Measurements from ENCODE around the gene ZDHHC13.
A peak's percentile ranks its signal among the peaks of the same experiment; 100 is the strongest.
"Not testable (repeated sequence)": the region's sequence is repeated elsewhere in the genome, so short reads cannot be mapped to it uniquely, and the experiment has no call there.

ZDHHC13 gene

DNA sequence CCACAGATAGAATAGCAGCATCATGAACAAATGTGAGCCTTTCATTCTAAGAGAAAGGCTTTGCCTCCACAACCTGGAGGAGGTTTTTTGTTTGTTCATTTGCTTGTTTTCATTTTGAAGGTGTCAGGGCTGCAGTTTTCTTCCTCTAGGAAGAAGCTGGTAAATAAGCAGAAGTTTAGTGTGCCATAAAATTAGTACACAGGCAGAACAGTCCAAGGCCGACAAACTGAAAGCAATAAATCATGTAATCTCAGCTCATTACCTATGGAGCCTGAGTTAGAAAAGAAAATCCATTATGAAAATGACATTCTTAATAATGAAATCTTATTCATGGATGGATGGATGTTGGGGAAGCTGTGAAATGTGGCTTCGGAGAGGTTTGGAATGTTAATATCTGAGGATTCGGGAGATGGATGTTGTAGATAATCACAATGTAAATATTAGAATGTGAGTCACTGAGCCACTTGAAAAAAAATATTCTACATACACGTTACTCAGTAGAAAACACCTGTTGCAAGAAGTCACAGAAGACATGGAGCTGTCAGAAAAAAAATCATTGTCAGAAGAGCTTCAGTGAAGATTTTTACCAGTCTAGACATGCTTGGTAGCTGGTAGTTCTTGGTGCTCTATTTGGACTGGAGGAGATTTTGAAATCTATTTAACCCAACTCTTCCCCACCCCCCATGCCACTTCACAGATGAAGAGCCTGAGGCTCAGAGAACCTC, 15.0 kb upstream of the ZDHHC13 start:
- no peak for DNase-seq

DNA sequence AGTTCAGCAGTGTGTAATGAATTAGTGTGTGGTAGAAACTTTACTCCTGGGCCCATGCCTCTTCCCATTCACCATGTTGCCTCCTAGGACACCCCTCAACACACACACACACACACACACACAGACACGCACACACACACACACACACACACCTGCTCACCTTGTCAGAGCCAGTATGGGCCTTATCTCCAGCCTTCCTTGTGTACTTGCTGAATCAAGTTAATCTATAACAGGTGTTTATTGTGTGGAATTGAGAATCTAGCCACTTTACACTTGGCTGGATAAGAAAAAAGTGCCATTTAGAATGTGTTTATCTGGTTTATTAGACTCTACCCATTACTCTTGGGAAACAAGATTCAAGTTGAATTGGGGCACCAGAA, 14.5 kb upstream of the ZDHHC13 start:
- DNase-seq: no peak

DNA sequence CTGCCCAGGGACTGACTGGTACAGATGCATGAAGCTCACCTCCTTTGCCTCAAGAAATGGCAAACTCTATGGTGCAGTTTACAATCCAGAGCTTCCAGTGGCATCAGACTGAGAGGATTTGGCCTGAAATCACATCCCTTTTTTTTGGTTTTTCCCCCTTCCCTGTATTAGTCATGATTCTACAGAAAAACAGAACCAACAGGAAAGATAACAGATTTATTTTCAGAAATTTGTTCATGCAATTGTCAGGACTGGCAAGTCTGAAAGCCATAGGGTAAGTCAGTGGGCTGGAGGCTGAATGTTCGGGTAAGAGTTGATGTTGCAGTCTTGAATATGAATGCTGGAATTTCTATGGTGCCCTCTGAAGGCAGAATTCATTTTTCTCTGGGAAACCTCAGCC, 12.0 kb upstream of the ZDHHC13 start:
- no peak for DNase-seq

DNA sequence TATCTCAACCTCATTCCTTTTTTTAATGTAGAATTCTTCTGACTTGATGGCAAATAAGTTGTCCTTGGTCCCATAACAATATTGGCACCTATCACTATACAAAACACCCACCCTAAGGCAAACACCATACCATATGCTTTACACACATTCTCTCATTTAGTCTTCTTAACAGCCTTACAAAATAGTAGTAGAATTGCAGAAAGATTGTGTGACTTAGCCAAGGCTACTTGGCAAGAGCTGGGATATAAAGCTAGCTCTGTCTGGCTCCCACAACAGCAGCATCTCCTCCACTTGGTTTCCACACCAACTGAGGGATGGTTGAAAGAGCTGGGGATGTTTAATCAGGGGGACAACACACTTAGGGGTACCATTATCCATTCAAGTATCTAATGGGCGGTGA, 9.8 kb upstream of the ZDHHC13 start:
- DNase-seq: no peak

DNA sequence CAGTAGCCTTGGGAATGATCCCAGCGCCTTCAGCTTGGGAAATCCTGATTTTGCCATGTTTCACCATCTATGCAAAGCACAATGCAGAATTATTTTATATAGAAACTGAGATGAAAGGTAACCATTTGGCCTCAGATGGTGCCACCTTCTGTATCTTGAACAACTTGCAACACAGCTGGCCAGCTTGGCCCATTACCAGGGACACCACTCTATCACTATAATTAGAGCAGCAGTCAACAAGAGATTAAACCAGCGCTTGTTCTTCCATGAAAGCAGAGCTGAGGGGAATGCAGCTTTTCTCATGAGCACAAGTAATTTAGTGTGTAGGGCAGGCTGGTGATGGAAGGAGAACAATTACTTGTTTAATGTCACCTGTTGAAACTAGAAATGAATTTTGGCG, 6.7 kb upstream of the ZDHHC13 start:
- DNase-seq: no peak

DNA sequence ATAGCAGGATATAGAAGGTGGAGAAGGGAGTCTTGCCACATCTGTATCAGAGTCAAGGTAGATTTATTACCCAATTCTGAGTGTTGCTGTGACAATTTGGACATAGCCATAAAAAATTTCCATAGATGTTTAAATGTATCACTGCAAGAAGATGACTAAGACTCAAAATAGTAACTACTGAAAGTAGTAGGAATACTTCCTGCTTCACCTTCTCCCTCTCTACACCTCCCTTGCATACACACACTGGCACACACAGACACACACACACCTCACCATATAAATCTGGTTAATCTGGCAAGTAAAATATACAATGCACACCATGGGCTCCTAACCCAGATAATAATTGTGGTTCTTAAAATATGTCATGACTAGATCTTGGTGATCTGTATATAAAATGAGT, 5.2 kb upstream of the ZDHHC13 start:
- no peak for DNase-seq

DNA sequence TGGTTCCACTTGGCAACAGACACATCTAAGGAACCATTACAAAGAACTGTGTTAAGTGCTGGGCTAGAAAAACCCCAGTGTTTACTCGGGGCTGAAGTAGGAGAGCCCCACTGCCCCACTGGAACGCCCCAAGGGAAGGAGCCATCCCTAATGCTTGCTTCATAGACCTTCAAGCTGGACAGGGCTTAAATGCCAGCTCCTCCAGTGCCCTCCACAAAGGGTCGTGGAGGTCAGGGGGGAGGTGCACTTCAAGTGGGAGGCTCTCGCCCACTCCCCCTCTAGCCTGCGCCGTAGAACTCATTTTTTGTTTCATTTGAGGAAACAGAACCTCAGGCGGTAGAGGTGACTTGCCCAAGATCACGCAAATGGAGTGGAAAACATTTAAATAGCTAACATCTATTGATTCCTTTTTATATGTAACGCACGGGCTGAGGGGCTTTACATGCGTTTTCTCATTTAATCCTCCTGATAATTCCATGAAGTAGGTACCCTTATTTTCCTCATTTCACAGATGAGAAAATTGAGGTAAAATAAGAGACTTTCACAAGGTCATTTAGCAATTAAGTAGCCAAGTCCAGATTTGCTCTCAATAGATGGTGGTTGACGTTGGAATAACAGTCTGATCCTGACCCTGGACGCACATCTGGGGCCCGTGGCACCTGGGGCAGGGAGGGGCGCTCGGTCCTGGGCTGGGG, 545 bp upstream of the ZDHHC13 start:
- DNase-seq: peak; percentile 50

DNA sequence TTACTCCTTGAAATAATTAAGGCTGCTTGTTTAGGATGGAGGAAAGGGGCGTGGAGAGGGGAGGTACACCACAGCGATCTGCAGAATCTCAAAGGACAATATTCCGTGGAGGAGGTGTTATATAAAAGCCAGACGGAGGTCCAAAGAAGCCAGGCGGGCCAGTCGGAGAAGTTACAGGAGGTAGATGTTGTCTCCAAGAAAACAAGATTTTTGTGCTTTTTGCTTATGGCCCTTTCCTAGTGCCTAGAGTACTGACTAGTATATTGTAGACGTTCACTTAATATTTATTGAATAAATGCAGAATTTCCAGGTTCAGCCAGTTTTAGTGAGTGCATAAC, 761 bp downstream of the ZDHHC13 start:
- DNase-seq: no peak

DNA sequence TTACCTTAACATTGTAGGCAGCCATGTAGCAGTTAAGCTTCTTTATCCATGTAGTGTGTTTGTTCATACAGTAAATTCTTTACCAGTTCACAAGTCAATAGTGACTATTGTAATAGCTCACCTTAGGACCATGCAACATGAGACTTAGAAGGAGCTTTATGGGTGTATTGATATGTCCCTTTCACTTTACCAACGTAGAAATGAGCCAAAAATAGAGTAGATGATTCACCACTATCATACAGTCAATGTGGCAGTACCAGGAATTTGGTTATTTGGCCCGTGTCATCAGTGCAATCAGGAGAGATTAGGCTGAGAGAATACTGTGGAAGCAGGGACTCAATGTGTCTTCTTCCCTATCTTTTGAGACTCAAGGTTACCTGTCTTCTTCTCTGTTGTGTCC, 4.7 kb downstream of the ZDHHC13 start:
- no peak for DNase-seq

DNA sequence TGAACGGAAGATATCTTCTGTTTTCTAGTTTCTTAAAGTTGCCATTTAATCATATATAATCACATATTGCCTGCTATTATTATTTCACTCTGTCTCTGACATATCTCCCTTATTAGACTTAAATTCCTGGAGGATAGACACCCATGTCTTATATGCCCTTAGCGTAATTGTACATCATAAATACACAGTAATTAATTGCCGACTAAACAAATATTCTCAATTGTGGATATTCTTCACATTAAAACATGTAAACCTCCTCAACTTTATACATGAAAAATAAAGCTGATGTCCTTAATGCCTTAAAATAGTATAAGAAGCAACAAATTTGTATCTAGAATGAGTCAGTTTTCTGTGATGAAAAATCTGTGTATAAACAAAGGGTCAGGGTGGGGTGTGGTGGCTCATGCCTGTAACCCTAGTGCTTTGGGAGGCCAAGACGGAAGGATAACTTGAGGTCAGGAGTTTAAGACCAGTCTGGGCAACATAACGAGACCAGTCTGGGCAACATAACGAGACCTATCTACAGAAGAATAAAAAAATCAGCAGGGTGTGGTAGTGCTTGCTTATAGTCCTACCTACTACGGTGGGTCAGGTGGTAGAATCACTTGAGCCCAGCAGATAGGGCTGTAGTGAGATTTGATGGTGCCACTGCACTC, 6.1 kb downstream of the ZDHHC13 start:
- no peak for DNase-seq

DNA sequence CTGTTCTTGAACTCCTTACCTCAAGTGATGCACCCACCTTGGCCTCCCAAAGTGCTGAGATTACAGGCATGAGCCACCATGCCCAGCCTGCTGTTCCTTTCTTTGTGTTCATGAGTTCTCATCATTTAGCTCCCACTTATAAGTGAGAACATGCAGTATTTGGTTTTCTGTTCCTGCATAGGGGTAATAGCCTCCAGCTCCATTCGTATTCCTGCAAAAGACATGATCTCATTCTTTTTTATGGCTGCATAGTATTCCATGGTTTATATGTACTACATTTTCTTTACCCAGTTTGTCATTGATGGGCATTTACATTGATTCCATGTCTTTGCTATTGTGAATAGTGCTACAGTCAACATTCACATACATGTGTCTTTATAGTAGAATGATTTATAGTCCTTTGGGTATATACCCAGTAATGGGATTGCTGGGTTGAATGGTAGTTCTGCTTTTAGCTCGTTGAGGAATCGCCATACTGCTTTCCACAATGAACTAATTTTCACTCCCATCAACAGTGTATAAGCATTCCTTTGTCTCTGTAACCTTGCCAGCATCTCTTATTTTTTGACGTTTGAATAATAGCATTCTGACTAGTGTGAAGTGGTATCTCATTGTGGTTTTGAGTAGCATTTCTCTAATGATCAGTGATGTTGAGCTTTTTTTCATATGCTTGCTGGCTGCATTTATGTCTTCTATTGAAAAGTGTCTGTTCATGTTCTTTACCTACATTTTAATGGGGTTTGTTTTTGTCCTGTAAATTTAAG, 9.8 kb downstream of the ZDHHC13 start:
- DNase-seq: not testable (repeated sequence)

DNA sequence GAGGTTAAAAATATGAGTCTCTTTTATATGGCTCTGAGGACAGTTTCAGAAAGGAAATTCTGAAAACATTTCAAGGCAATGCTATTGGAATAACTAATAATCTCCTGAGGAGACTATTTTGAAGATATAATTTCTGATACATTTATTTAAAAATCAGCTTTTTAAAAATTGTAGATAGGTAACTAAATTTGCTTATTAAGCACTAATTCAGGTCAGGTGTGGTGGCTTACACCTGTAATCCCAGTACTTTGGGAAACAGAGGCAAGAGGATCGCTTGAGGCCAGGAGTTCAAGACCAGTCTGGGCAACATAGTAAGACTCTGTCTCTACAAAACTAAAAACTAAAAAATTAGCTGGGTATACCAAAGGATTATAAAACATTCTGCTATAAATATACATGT, 17.0 kb downstream of the ZDHHC13 start:
- no peak for DNase-seq

DNA sequence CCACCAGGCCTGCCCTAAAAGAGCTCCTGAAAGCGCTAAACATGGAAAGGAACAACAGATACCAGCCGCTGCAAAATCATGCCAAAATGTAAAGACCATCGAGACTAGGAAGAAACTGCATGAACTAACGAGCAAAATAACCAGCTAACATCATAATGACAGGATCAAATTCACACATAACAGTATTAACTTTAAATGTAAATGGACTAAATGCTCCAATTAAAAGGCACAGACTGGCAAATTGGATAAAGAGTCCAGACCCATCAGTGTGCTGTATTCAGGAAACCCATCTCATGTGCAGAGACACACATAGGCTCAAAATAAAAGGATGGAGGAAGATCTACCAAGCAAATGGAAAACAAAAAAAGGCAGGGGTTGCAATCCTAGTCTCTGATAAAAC, 19.9 kb downstream of the ZDHHC13 start:
- not testable (repeated sequence) for DNase-seq

DNA sequence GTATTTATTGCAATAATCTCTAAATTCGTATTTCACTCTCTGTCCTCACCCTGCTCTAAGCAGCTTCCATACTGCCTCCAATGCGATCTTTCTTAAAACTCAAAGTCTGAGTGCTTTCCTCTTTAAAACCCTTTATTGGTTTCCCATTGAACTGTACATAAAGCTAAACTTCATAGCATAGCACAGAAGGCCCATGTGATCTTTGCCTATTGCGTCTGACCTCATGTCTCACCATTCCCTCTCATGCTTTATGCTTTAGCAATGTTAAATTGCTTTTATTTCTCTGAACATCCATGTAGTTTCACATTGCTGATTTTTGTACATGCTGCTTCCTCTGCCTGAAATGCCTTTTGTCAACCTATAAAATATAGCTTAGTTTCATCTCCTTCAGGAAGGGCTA, 28.4 kb downstream of the ZDHHC13 start:
- no peak for DNase-seq

DNA sequence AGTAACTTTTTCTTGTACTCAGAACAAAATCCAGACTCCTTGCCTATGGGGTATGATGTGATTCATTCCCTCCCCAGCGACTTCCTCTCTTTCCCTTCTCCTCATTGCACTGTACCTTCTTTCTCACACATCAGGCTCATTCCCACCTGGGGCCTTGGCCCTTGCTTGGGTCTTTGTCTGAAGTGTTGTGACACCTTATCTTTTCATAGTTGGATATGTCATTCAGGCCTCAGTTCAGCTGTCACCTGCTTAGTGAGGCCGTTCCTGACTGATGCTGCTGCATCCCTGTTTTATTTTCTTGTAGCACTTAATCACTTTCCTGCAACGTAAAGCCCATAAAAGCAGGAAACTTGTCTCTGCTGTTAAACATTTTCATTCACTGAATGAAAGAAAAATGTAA, 39.9 kb downstream of the ZDHHC13 start:
- no peak for DNase-seq

DNA sequence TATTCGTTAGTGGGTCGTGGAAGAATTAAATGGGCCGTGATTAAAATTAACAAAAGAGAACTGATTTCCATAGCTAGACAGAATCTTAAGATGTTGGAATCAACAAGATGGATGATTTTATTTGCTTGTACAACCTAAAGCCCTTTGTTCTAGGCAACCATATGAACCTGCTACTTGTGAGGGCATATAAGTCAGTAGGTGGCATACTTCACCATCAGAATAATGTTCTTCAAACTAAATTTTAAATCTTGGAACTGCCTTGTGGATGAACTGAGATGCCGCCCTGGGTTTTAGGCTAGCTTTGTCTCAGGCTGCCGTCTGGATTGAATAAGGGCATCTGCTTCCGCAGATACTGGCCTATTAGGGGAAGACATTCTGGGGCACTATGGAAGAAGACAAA, 43.9 kb downstream of the ZDHHC13 start:
- DNase-seq: no peak

DNA sequence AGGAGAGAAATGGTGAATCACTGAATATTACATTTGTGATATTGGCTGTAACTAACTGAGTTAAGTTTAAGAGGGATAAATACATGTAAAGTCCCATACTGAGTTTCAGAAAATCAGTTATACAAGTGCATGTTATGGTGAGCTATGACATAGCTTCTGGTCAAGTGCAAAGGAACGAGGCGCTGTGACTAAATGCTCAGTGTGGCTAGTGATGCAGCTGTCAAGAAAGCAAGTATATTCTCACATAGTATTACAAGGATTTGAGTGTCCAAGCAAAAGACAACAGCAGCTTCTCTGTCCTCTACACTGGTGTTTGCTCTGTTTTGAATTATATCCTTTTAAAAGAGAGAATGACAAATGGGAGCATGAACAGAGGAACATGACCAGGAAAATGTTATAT, 44.7 kb downstream of the ZDHHC13 start:
- DNase-seq: no peak

DNA sequence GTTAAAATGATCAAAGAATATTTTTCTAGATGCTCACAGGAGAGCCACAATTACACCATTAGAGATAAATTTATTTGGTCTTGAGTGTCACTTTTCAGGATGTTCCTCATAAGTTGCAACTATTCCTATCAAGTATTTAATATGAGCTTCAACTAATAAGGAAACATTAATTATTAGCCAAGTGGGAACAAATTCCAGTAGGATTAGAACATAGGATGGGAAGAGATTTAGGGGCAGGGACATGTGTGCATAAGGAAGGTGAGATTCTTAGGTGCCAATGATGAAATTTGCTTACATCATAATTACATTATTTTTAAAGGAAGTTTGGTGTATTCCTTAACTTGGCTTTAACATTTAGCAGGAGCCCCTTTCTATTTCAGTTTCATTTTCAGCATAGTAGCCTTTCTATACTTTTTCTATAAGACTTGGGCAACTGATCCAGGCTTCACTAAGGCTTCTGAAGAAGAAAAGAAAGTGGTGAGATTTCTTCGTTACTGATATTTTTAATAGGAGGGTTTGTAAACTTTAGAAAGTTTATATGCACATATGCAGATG, 46.1 kb downstream of the ZDHHC13 start:
- DNase-seq: no peak

DNA sequence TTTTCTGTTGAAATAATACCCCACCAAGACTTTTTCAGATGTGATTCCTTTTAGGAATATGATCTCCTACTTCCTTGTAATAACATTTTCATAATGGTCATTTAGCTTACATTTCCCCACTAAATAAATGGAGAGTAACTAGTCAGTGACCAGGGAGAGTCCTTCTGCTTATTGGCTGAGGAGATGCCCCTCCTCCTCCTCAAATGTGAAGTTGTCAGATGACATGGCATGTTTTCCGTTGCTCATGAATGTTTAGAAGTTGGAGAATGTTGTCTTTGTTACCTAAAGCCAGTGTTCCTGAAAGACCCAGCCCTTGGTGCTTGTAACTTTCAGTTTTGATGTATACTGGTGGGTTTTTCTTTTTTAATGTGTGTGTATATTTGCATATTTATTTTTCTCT, 46.6 kb downstream of the ZDHHC13 start:
- DNase-seq: no peak

DNA sequence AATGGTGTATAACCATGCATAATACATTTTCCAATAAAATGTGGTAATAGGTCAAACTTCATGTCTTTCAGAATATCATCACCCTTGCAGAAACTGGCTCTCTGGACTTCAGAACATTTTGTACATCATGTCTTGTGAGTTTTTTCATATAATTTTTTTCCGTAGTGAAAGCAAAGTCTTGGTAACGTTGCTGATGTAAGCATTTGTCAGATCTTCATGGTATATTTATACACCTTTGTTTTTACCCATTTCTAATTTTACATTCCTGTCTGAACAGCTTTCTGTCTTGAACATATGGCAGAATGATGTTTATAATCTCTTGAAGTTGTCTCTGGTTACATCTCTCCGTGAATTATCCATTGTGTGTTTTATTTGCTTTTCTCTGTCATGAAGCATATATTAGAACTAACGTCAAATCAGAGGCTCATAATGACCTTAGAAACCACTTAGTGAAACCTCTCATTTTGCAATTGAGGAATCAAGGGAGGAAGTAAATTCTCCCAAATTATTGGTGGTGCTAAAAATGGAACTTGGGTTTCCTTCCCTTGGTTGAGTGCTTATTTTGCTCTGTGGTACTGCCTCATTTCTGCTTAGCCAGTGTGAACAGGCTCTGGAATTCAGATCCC, 47.4 kb downstream of the ZDHHC13 start:
- DNase-seq: no peak

DNA sequence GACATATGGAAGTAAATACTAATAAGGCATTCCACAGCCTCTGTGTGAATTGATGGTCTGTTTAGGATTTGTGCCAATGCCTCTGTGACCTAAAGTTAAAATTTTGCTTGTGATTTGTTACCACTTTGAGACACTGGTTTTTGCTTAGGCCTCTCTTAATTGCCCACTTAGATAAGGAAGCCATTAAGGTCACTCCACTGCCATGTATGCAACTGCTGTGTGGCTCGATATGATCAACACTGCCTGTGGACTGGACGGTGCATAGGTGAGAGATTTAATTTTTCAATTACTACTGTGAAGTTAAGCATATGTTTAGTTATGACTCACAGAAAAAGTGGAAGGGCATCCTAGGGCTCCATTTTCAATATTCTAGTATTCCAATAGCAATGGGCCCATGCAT, 47.9 kb downstream of the ZDHHC13 start:
- no peak for DNase-seq

DNA sequence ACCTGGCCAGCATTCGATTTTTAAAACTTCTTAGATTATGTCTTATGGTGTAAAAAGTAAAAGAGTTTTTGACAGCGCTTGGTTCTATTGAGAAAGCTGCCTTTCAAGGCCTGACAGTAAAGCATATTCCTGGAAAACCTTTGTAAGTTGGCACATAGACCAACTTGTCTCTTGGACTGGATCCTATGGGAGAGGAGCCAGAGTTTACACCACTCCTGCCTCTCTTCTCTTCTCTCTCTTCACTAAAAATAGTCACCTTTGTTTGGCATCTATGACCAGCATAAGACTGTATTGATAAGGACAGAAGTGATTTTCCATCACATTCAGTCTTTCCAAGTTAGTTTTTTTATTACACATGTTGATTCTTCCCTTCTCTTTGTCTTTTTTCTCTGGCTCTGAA, 51.1 kb downstream of the ZDHHC13 start:
- no peak for DNase-seq

Measured in activated CD8-positive, alpha-beta memory T cell treated with anti-CD3 and anti-CD28 coated beads, Interleukin-2, amount 50 U/mL, for 48 hours (primary cell).